IPS DF 4.7 (cell line): ENCODE data around the gene KCNQ1.

ENCODE experiments used
- DNase-seq: peaks from one replicate; pipeline ENCODE4 v3.0.0-alpha.2; 2013; ENCODE audit warnings: low spot score; ENCODE audit errors: extremely low read depth

KCNQ1 gene

GRCh38 chr11:2460540-2461252 lies 15.9 kb downstream of the KCNQ1 start:
- no peak for DNase-seq

- DNase-seq = no peak
Observed at GRCh38 chr11:2461253-2461955, 16.6 kb downstream of the KCNQ1 start.

GRCh38 chr11:2461956-2462542 lies 17.2 kb downstream of the KCNQ1 start:
- no peak for DNase-seq

GRCh38 chr11:2462543-2462985 lies 17.8 kb downstream of the KCNQ1 start:
- no peak for DNase-seq

GRCh38 chr11:2462986-2463765 lies 18.4 kb downstream of the KCNQ1 start:
- no peak for DNase-seq

- DNase-seq = no peak
Observed at GRCh38 chr11:2463766-2464277, 19.0 kb downstream of the KCNQ1 start.

- DNase-seq = no peak
Observed at GRCh38 chr11:2464451-2465165, 19.8 kb downstream of the KCNQ1 start.

- no peak for DNase-seq
Observed at GRCh38 chr11:2465202-2466068, 20.6 kb downstream of the KCNQ1 start.

- no peak for DNase-seq
Observed at GRCh38 chr11:2466069-2466801, 21.4 kb downstream of the KCNQ1 start.

- DNase-seq = no peak
Observed at GRCh38 chr11:2466869-2467694, 22.3 kb downstream of the KCNQ1 start.

- no peak for DNase-seq
Observed at GRCh38 chr11:2467695-2468055, 22.9 kb downstream of the KCNQ1 start.

GRCh38 chr11:2468363-2469235 lies 23.8 kb downstream of the KCNQ1 start:
- no peak for DNase-seq

GRCh38 chr11:2470495-2470894 lies 25.7 kb downstream of the KCNQ1 start:
- no peak for DNase-seq

- DNase-seq = no peak
Observed at GRCh38 chr11:2471048-2471803, 26.4 kb downstream of the KCNQ1 start.

- no peak for DNase-seq
Observed at GRCh38 chr11:2471804-2472096, 26.9 kb downstream of the KCNQ1 start.

GRCh38 chr11:2472428-2473186 lies 27.8 kb downstream of the KCNQ1 start:
- DNase-seq = no peak
